GM19023 (cell line): ENCODE data around the gene RNU6-7.

Source experiments
- ATAC-seq: cut with Tn5 transposase; IDR thresholded peaks from one replicate; pipeline ENCODE4 v1.9.1; 2021; ENCODE audit warnings: mild to moderate bottlenecking, moderate library complexity; ENCODE audit not compliant: unreplicated experiment

RNU6-7 gene

DNA sequence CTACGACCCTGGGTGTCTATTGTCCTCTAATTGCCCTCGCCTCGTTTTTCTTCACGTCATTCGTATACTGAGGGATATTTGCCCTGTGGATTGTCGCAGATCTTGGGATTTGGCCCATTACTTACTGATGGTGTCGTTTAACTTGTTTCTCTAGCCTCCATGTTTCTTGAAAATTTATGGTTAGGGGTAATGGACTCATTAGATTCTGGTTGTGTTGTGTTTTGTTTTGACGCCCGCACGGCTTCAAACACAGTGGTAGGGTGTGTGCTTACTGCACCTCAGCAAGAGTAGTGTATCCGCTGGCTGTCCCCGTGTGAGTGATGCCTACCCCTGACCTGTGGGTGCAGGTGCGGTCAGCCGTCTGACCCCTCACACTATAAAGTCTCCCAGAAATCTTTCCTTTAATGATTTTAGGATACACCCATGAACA lies 2.1 kb downstream of the RNU6-7 start:
- no peak for ATAC-seq

DNA sequence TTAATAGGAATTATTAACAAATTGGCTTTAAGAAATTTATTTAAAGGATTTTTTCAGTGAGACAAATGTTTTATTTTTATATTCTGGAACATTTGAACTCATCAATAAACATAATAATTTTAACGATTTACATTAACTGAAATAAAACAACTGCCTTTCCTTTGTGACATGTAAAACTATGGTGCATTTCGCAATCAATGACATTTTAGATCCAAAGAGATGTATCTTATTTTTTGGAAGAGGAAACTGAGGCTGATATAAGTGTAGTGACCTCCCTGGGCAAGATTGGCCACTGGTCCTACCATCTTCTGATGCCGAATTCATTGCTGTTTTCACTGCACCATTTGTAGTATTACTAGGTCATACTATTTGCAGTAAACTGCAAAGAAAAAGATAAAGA lies 3.7 kb downstream of the RNU6-7 start:
- ATAC-seq = no peak

DNA sequence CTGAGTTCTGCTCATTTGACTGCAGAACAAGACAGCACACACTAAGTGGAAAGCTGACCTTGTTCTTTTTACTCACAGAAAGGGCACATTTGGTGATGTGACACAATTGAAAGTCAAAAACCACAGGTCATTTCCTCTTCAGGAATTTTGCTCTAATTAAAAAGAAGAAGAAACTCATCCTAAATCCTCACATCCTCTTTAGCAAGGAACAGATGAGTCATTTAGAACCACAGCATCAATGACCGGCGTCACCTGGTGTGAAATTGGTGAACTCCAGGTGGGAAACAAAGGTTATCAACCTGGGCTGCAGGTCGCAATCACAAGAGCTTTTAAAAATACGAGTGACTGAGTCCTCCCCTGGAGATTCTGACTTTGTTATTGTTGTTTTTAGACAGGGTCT lies 4.1 kb downstream of the RNU6-7 start:
- no peak for ATAC-seq

DNA sequence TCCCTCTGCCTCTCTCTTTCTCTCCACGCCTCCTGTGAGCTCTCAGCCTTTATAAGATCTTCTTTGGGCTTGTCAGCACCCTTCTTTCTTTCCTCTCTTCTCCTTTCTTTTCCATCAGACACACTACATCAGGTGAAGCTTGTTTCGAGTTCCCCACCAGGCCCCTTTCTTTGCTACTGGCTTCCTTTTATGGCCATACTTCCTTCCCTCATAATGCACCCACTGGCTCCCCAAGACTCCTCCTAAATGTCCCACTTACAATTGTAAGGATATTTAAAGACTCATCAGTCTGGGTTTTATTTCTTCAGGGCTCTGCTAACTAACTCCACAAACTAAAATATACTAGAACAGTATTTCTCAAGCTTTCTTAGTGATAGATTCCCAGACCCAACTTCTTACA lies 4.7 kb downstream of the RNU6-7 start:
- no peak for ATAC-seq

GRCh38 chr14:32208490-32208889 lies 6.6 kb downstream of the RNU6-7 start:
- no peak for ATAC-seq

- ATAC-seq = no peak
Measured at GRCh38 chr14:32209471-32209870, 7.6 kb downstream of the RNU6-7 start.

DNA sequence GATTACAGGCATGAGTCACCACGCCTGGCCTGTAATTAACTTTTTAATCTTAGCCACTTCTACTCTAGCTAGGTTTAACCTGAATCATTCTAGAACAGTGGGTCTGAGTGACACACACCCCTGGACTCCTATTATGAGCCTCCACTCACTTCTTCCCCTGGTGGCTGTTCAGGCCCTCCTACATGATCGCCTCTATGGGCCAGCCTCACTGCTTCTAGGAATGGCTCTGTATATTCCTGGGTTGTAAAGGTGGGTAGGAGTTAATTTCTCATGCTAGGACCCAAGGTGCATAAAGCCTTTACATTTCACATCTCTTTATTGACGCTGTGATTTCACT lies 9.2 kb downstream of the RNU6-7 start:
- no peak for ATAC-seq

GRCh38 chr14:32212833-32213232 lies 11.0 kb downstream of the RNU6-7 start:
- no peak for ATAC-seq

DNA sequence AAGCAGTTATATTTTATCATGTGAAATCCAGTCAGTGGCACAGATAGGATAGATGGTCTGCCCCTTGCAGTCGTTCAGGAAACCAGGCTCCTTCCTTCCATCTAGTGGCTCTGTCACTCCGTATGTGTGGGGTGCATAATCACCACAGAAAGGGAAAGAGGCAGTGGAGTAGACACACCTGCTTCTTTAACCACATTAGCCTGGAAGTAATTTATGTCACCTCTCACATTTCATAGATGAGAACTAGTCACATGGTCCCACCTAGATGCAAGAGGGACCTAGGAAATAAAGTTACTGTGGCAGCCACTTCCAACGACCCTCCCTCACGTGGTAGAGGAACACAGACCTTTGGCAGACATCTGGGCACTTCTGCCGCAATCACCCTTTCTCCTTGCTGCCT lies 15.5 kb downstream of the RNU6-7 start:
- no peak for ATAC-seq

GRCh38 chr14:32224737-32225377 lies 23.0 kb downstream of the RNU6-7 start:
- ATAC-seq = no peak

DNA sequence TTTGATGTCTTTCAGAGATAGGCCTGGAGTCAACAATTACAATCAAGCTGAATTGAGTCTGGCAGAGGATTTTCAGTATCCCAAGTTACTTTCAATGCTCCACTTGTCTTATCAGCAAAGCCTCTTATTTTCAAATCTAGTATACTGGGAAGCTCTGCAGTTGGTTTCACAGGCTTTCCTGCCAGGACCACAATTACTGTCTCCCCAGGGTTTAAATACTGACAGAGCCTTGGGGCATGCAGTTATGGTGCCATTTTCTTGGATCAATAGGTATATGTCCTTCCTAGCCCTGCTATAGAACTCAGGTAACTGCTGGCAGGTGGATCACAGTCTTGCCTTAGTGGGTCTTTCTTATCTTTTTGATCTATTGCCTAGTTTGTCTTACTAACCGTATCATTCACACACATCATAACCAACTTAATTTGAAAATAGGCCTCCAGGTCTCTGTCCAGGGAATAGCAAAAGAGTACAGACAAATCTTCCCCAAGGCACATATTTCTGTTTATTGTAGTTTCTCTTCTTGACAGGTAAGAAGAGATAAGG lies 23.6 kb downstream of the RNU6-7 start:
- ATAC-seq = no peak

DNA sequence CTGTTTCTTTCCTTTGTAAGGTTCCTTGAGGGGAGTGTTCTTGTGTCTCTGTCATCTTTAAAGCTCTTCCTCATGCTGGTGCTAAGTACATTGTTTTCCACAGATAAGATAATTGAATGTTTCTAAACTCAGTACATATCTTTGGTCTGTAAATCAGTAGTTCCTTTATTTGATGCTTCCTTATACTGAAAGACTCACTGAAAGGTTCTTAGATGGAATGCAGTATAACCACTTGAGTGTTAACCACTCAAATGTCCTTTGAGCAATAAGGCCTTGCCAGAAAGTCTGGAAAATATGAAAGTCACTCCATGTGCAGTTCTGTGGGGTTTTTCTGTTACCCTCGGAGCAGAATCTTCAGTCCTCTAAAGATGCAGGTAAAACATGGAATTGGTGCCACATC lies 24.2 kb downstream of the RNU6-7 start:
- no peak for ATAC-seq

- ATAC-seq = no peak
Measured at GRCh38 chr14:32230181-32230580, 28.3 kb downstream of the RNU6-7 start.

DNA sequence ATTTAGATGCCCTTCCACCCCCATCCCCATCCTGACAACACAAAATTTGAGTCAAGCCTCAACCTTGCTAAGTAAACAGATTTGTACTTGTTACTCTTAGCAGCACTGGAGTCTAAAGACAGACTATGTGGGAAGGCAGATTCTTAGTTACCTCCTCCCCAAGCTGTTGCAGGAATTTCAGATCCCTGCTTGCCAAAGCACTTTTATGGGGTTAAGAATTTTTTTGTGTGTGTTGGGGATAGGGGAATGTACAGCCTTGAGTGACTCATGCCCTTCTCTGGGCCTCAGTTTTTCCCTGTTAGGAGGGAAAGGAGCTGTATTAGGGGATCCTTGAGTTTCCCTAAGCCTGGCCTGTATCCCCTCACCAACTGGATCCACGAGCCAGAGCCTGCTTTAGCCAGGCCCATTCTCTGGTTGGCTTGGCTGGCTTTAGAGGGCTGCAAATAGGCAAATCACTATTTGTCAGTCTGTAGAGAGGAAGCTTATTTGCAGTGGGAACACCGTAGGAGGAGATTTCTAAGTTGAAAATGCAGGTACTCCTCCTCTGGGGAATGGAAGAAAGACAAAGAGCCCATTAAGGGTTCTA lies 28.9 kb downstream of the RNU6-7 start:
- no peak for ATAC-seq

DNA sequence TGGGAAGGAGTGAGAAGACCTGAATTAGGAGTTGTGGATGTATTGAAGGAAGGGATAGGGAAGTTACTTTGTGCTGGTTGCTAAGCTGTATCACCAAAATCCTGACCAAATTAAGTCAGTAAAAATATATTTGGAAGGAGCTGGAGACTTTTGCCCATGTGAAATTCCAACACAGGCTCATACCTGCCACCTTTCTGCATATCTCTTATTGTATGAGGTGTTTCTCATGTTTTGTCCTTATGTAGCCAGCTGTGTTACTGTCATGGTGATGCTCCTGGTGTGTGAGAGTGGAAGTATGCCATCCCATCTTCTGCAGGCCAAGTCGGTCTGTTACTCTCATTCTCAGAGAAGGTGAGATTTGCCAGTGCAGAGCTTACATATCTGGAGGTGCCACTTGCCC lies 30.6 kb downstream of the RNU6-7 start:
- ATAC-seq = no peak

- ATAC-seq = no peak
Measured at GRCh38 chr14:32233260-32233659, 31.4 kb downstream of the RNU6-7 start.

GRCh38 chr14:32244404-32244803 lies 42.6 kb downstream of the RNU6-7 start:
- no peak for ATAC-seq

- ATAC-seq = no peak
Measured at GRCh38 chr14:32246751-32247150, 44.9 kb downstream of the RNU6-7 start.

- ATAC-seq = no peak
Measured at GRCh38 chr14:32249371-32249770, 47.5 kb downstream of the RNU6-7 start.

- no peak for ATAC-seq
Measured at GRCh38 chr14:32249780-32250179, 47.9 kb downstream of the RNU6-7 start.

DNA sequence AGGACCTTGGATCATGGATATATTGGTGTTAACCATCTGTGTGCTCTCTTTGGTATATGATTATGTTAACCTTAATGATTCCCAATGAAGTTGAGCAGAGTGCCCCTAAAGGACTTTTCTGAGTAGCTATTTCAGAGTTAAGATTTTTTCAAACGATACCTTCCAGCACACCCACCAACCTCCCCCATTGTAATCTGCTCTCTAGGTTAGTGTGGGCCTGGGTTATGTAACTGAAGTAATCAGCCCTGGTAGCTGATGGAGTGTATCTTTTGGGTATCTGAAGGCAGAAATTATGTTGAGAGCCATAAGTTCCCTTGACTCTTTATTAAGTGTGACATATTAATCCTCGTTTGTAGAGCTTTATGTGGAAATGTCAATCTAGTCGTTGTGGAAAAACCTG lies 48.8 kb downstream of the RNU6-7 start:
- ATAC-seq = no peak

GRCh38 chr14:32251530-32251929 lies 49.7 kb downstream of the RNU6-7 start:
- no peak for ATAC-seq
